ENCODE measurements around the gene ADGRG2.

DNA sequence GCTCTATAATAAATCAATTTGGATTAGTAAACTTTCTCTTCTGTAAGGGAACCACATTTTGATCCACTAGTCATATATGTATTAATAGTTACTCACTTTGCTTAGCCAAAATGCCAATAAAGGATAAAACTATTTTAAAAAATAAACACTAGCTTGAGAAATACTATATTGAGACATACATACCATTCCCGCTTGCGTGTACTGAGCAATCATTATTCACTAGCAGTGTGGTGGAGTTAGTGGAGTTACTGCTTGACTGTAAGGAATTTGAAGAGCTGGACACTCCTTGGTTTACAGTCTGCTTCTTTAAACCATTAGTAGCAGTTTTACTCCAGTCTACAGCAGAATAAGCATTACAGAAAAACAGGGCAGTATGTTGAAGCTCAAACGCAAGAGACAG, 127.6 kb downstream of the ADGRG2 start:
- TF ChIP-seq, protein P1, sequence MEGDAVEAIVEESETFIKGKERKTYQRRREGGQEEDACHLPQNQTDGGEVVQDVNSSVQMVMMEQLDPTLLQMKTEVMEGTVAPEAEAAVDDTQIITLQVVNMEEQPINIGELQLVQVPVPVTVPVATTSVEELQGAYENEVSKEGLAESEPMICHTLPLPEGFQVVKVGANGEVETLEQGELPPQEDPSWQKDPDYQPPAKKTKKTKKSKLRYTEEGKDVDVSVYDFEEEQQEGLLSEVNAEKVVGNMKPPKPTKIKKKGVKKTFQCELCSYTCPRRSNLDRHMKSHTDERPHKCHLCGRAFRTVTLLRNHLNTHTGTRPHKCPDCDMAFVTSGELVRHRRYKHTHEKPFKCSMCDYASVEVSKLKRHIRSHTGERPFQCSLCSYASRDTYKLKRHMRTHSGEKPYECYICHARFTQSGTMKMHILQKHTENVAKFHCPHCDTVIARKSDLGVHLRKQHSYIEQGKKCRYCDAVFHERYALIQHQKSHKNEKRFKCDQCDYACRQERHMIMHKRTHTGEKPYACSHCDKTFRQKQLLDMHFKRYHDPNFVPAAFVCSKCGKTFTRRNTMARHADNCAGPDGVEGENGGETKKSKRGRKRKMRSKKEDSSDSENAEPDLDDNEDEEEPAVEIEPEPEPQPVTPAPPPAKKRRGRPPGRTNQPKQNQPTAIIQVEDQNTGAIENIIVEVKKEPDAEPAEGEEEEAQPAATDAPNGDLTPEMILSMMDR (conservative IDR thresholded peaks at IDR 0.05; ENCODE audit: low read length): no peak
- no peak for TF ChIP-seq EZH2phosphoT487 (IDR thresholded peaks at IDR 0.05; ENCODE audit: borderline replicate concordance, low read depth, low read length)

Data from OCI-LY7 (cell line).